DND-41 (cell line): ENCODE results near the gene TBC1D23.
"Not testable (repeated sequence)": the region's sequence is repeated elsewhere in the genome, so short reads cannot be mapped to it uniquely, and the experiment has no call there.

Source experiments
- CTCF ChIP-seq: IDR thresholded peaks from 2 replicates; pipeline ENCODE4 v1.5.1; 2012; ENCODE audit warnings: borderline replicate concordance, low read length, moderate library complexity, mild to moderate bottlenecking; ENCODE audit not compliant: poor library complexity, severe bottlenecking; ENCODE audit errors: extremely low read depth
- EZH2 ChIP-seq: IDR thresholded peaks from 3 replicates; pipeline ENCODE4 v1.6.1; 2012; ENCODE audit warnings: borderline replicate concordance, low read depth, mild to moderate bottlenecking, moderate library complexity, low read length, inconsistent platforms; ENCODE audit not compliant: severe bottlenecking

DNA sequence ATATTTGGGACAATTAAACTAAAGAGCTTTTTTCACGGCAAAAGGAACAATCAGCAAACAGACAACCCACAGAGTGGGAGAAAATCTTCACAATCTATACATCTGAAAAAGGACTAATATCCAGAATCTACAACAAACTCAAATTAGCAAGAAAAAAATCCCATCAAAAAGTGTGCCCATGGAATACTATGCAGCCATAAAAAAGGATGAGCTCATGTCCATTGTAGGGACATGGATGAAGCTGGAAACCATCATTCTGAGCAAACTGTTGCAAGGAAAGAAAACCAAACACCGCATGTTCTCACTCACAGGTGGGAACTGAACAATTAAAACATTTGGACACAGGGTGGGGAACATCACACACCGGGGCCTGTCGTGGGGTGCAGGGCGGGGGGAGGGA lies 66.6 kb downstream of the TBC1D23 start:
- not testable (repeated sequence) for TF ChIP-seq CTCF, EZH2
